Lung (tissue), 12 donors: ENCODE results near the gene SCN2B. TPM values are rescaled to one million over a fixed set of nuclear protein-coding genes. Genes with fewer than 3 reads are reported as not detected.

ENCODE experiments used
- ATAC-seq: fragments of 200-7000 bp; cut with Tn5 transposase; one replicate; pipeline ENCODE4 v1.9.1; 2020; ENCODE audit warnings: moderate number of reproducible peaks; ENCODE audit not compliant: insufficient read depth, low FRiP score
- DNase-seq, 3 donors: peaks; one replicate each; pipeline ENCODE4 v3.0.0-alpha.2; 2013 to 2017
- H3K27ac ChIP-seq, 2 donors: one replicate each; pipeline ENCODE4 v1.5.1; 2013; ENCODE audit warnings: mild to moderate bottlenecking in 2 of 2, moderate library complexity in 2 of 2, control low read depth in 1 of 2, inconsistent platforms in 1 of 2, low read depth in 1 of 2, low read length in 1 of 2
- H3K27me3 ChIP-seq, 3 donors: one replicate each; pipeline ENCODE4 v1.5.1; 2013; ENCODE audit warnings: low read length in 2 of 3; ENCODE audit not compliant: control insufficient read depth in 3 of 3, insufficient read depth in 3 of 3
- H3K36me3 ChIP-seq, 4 donors: one replicate each; pipeline ENCODE4 v1.5.1; 2013; ENCODE audit warnings: low read length in 4 of 4, mild to moderate bottlenecking in 1 of 4, moderate library complexity in 1 of 4; ENCODE audit not compliant: control insufficient read depth in 4 of 4, insufficient read depth in 4 of 4
- H3K4me1 ChIP-seq, 5 donors: one replicate each; pipeline ENCODE4 v1.5.1; 2013; ENCODE audit warnings: low read length in 5 of 5, mild to moderate bottlenecking in 2 of 5, moderate library complexity in 1 of 5; ENCODE audit not compliant: control insufficient read depth in 5 of 5, insufficient read depth in 5 of 5
- H3K4me3 ChIP-seq: one replicate; pipeline ENCODE4 v1.5.1; 2013; ENCODE audit warnings: mild to moderate bottlenecking, control low read depth, moderate library complexity
- H3K9ac ChIP-seq, 2 donors: one replicate each; pipeline ENCODE4 v1.5.1; 2013; ENCODE audit warnings: low read length in 2 of 2, control low read depth in 1 of 2; ENCODE audit not compliant: insufficient read depth in 1 of 2
- H3K9me3 ChIP-seq, 4 donors: one replicate each; pipeline ENCODE4 v1.5.1; 2013; ENCODE audit warnings: low read length in 3 of 4, mild to moderate bottlenecking in 1 of 4, moderate library complexity in 1 of 4; ENCODE audit not compliant: control insufficient read depth in 4 of 4, insufficient read depth in 3 of 4
- CTCF ChIP-seq: IDR thresholded peaks from 2 replicates; pipeline ENCODE4 v1.5.1; 2012; ENCODE audit warnings: mild to moderate bottlenecking; ENCODE audit errors: control extremely low read depth, extremely low read depth
- WGBS, 2 donors: extraction: QIAGEN DNeasy Blood & Tissue Kit; methylation state at CpG; one replicate each; pipeline ENCODE4 v1.1.7; 2013; 5-methylcytosine and 5-hydroxymethylcytosine counted together
- polyA plus RNA-seq, 2 donors: library from polyadenylated mRNA; stranded (reverse); fragments of 200-250 nt; gene quantifications; one replicate each; pipeline ENCODE4 v1.2.1, GENCODE V29; 2013
- total RNA-seq, 2 donors: library from RNA; depleted of rRNA in 1 of 2; stranded (reverse); fragments of >200 nt in 1 of 2; gene quantifications; one replicate each; pipeline ENCODE4 v1.2.1, GENCODE V29; 2014 to 2021
- donor health status: control.
- donor health status: control.
- donor health status: Bipolar disorder and iron deficiency.
- donor health status: healthy.
- donor health status: DM: yes; HTN: yes; CAD: no.

SCN2B gene
- total and polyA plus RNA-seq, 4 donors, result 0.03 to 1.6 (median 0.62) TPM

GRCh38 chr11:118157186-118157895 lies 19.1 kb downstream of the SCN2B start:
- no peak for ATAC-seq
- WGBS, 2 donors, result 47 to 61% methylated on average over 10 of the region's 10 CpGs

GRCh38 chr11:118156531-118157185 lies 19.8 kb downstream of the SCN2B start:
- no peak overlapping the region for H3K27ac ChIP-seq
- H3K27me3 ChIP-seq, result peaks cover 0 to 55% (median 32%) of the 10 kb centered on the region in 3 donors
- WGBS, 2 donors, result 9 to 10% methylated on average over 19 to 21 of the region's 21 CpGs

More at GRCh38 chr11:118157186-118157895, 19.1 kb downstream of the SCN2B start:
- no peak overlapping the region for H3K4me3 ChIP-seq
- peaks cover 0 to 4% (median 0%) of the 10 kb centered on the region in 4 donors for H3K9me3 ChIP-seq
- TF ChIP-seq CTCF, result no peak
- H3K9ac ChIP-seq, result no peak overlapping the region
- peaks cover 0 to 51% (median 32%) of the 10 kb centered on the region in 3 donors for H3K27me3 ChIP-seq
- peaks cover 0 to 39% (median 5%) of the 10 kb centered on the region in 5 donors for H3K4me1 ChIP-seq
- no peak overlapping the region for H3K27ac ChIP-seq
- no peak for DNase-seq
- no peaks in the 10 kb centered on the region for H3K36me3 ChIP-seq

GRCh38 chr11:118155776-118156530 lies 20.5 kb downstream of the SCN2B start:
- peaks cover 0 to 4% (median 0%) of the 10 kb centered on the region in 4 donors for H3K9me3 ChIP-seq
- H3K27ac ChIP-seq, result no peak overlapping the region
- 43 to 57% methylated on average over 11 of the region's 11 CpGs for WGBS, 2 donors
- ATAC-seq, result no peak
- H3K36me3 ChIP-seq, result no peaks in the 10 kb centered on the region
- no peak for TF ChIP-seq CTCF
- H3K27me3 ChIP-seq, result peaks cover 0 to 55% (median 32%) of the 10 kb centered on the region in 3 donors
- H3K4me1 ChIP-seq, result peaks cover 0 to 49% (median 13%) of the 10 kb centered on the region in 5 donors
- H3K9ac ChIP-seq, result no peak overlapping the region
- no peak overlapping the region for H3K4me3 ChIP-seq
- peak; percentile 78 to 92 (median 90) for DNase-seq

More at GRCh38 chr11:118156531-118157185, 19.8 kb downstream of the SCN2B start:
- Histone ChIP-seq H3K4me1 (peaks cover 0 to 46% (median 7%) of the 10 kb centered on the region in 5 donors), H3K9ac (no peak overlapping the region), H3K9me3 (peaks cover 0 to 4% (median 0%) of the 10 kb centered on the region in 4 donors), H3K36me3 (no peaks in the 10 kb centered on the region), H3K4me3 (no peak overlapping the region)
- ATAC-seq, result no peak
- TF ChIP-seq CTCF, result no peak
- DNase-seq, result no peak
